Stimulated activated CD8-positive, alpha-beta memory T cell treated with anti-CD3 and anti-CD28 coated beads, Interleukin-7, amount 100 ng/mL, for 4 hours (primary cell): ENCODE data around the gene AHCTF1.
"Not testable (repeated sequence)": the region's sequence is repeated elsewhere in the genome, so short reads cannot be mapped to it uniquely, and the experiment has no call there.

Experiments
- DNase-seq, 2 donors: peaks; one replicate each; pipeline ENCODE4 v3.0.0-alpha.2; 2020; ENCODE audit warnings: low read depth in 2 of 2

AHCTF1 gene

GRCh38 chr1:246836209-246836966 is 95.4 kb downstream of the AHCTF1 start:
- no peak for DNase-seq

DNA sequence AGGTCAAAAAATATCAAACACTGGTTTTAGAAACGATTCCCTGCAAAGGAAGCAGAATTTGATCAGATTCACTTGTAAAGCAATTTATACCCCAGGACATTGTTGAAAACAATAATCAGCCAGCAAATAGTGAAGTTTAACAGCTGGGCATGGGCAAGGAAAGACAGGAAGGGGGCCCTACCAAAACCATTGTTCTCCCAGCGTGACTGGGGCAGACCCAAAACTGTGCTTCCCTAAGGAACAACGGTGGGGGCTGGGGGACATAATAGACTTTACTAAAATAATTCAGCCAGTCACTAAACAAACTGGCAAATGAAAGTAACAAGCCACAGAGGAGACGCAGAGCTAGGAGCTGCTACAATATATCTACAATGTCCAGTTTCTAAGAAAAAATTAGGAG is 100.2 kb downstream of the AHCTF1 start:
- no peak for DNase-seq

- no peak for DNase-seq
These were observed 102.9 kb downstream of the AHCTF1 start for GRCh38 chr1:246828818-246829217.

DNA sequence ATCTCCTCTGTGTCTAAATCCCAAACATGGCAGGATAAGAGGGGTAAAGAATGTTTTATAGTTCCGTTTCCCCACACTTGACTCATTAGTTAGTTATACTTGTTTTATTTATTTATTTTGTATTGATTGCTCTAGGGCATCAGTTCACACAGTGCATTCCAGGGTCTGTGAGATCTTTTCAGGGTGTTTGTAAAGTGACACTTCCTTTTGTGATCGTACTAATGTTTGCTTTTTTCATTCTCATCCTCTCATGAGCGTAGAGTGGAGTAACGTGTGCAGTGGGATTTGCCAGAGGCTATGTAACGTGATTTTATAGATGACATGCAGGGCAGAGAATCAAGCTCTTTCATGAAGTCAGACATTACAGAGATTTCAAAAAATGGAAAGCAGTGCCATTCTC is 104.4 kb downstream of the AHCTF1 start:
- no peak for DNase-seq

DNA sequence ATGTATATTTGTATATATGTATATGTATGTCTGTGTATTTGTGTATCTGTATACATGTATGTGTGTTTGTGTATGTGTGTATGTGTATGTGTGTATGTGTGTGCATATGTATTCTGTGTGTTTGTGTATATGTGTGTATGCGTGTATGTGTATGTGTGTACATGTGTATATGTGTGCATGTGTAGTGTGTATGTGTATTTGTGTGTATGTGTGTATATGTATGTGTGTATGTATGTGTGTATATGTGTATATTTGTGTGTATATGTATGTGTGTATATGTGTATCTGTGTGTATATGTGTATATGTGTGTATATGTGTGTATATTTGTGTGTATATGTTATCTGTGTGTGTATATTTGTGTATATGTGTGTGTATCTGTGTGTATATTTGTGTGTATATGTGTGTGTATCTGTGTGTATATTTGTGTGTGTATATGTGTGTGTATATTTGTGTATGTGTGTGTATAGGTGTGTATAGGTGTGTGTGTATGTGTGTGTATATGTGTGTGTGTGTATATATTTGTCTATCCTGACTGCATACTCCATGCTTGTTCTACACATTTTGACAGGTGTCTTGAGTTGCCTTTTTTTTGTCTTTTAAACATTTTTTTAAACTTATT is 106.1 kb downstream of the AHCTF1 start:
- no peak for DNase-seq

GRCh38 chr1:246824541-246824940 is 107.2 kb downstream of the AHCTF1 start:
- no peak for DNase-seq

- not testable (repeated sequence) for DNase-seq
These were observed 109.6 kb downstream of the AHCTF1 start for GRCh38 chr1:246822154-246822553.

GRCh38 chr1:246820666-246821065 is 111.1 kb downstream of the AHCTF1 start:
- DNase-seq = no peak

- DNase-seq = not testable (repeated sequence)
These were observed 114.0 kb downstream of the AHCTF1 start for GRCh38 chr1:246817778-246818177.

DNA sequence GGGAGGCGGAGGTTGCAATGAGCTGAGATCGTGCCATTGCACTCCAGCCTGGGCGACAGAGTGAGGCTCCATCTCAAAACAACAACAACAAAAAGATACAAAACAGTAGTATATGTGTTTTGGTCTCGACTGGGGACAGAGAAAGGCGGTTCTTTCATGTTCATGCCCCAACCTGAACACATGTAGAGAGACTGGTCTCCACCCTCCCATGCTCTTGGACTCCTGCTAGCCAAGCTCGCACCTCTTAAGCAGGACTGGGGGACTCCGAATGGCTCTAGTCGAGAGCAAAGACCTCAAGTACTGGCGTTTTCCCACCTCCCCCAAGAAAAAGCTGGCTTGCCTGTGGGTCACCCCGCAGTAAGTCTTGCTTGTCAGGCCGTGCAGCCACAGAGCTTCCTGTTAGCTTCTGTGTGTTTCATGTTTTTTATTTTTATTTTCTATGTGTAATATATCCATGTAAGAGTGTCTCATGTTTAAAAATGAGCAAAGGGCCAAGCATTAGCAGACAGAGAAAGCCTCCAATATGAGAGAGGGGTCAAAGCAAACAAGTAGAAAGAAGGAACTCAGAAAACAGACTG is 116.0 kb downstream of the AHCTF1 start:
- DNase-seq = no peak

- no peak for DNase-seq
These were observed 116.9 kb downstream of the AHCTF1 start for GRCh38 chr1:246814890-246815289.

DNA sequence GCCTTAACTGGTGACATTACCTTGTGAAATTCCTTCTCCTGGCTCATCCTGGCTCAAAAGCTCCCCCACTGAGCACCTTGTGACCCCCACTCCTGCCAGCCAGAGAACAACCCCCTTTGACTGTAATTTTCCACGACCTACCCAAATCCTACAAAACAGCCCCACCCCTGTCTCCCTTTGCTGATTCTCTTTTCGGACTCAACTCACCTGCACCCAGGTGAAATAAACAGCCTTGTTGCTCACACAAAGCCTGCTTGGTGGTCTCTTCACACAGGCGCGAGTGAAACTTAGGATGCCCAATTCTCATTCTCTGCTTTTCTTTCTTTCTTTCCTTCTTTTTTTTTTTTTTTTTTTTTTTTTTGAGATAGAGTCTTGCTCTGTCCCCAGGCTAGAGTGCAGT is 118.4 kb downstream of the AHCTF1 start:
- not testable (repeated sequence) for DNase-seq

DNA sequence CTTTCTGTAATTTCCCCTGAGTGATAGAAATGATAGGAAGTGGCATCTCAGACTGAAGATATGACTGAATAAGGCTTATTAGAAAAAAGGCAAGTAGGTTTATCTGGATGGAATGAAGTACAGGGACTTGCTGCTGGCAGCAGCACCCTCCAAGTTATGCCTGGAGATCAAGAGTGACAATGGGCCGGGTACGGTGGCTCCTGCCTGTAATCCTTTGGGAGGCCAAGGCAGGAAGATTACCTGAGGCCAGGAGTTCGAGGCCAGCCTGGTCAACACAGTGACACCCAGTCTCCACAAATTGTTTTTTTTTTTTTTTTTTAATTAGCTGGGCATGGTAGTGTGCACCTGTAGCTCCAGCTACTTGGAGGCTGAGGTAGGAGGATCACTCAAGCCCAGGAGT is 119.8 kb downstream of the AHCTF1 start:
- no peak for DNase-seq

DNA sequence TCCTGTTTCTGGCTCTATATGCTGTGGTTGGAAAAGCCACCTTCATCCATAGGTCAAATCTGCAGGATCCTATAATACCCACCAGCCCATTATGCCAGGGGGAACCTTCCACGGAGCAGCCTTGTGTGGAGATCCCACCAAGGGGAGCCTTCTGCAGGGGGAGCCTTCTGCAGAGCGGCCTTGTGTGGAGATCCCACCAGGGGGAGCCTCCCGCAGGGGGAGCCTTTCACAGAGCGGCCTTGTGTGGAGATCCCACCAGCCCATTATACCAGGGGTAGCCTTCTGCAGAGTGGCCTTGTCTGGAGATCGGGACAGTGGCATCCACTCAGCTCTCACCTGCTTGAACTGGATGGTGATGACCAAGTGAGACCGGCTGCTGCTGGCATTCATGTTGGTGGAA is 122.3 kb downstream of the AHCTF1 start:
- DNase-seq = no peak

GRCh38 chr1:246805135-246805716 is 126.5 kb downstream of the AHCTF1 start:
- DNase-seq = no peak

DNA sequence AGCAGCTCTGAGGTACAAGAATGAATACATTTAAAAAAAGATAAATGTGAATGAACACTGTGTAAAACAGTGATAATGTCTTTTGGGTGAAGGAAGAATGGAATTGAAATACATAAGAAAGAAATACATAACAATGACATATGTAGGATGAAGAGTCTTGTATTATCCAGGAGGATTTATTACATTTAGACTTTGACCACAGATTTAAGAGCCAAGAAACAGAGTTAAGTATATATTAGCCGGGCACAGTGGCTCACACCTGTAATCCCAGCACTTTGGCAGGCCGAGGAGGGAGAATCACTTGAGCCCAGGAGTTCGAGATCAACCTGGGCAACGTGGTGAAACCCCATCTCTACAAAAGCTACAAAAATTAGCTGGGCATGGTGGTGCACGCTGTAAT is 127.9 kb downstream of the AHCTF1 start:
- no peak for DNase-seq

DNA sequence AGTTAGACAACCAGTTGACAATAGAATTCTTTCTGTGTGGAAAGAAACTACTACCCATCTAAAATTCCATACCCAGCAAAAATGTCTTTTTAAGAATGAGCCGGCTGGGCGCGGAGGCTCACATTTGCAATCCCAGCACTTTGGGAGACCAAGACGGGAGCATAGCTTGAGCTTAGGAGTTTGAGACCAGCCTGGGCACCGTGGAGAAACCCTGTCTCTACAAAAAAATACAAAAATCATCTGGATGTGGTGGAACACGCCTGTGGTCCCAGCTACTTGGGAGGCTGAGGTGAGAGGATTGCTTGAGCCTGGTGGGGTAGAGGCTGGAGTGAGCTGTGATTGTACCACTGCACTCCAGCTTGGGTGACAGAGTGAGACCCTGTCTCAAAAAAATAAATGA is 128.4 kb downstream of the AHCTF1 start:
- no peak for DNase-seq

DNA sequence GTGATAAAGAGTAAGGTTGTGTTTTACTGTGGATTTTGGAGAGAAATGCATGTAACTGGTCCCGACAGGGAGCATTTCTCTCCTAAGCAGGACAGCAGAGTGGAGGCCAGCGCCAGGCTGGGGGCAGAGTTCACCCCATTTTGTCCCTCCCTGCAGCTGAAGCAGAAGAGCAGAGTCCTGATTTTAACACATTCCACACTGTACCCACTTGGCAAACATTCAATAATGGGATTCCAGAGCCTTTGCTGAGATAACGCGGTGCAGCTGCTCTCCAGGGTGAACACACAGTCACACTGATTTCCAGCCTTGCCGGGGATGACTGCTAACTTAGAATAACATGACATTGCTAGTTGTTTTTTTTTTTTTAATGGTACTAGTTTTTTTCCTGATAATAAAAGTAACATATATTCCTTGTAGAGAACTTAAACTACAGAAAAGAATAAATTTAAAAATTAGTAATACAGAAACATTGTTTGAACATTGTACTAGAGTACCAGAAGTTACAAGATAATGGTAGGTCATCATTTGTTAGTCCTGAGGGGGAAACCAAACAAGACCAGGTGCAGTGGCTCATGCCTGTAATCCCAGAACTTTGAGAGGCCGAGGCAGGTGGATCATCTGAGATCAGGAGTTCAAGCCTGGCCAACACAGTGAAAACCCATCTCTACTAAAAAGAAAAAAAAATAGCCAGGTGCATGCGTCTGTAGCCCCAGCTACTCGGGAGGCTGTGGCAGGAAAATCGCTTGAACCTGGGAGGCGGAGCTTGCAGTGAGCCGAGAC is 130.3 kb downstream of the AHCTF1 start:
- DNase-seq = no peak

DNA sequence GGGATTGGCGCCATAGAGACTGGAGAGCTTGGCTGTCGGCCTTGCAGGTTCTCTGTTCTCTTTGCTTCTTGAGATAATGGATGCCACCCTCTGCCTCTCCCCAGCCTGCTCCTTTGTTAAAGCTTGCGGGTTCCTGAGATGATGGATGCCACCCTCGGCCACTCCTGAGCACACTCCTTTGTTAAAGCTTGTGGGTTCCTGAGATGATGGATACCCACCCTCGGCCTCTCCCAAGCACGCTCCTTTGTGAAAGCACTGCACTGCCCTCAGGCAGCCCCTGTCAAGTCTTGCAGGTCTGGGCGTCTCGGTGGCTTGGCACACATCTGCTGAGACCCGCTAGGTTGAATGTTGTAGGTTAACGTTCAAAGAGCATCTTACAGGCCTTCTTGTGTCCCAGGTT is 131.0 kb downstream of the AHCTF1 start:
- no peak for DNase-seq

GRCh38 chr1:246800356-246800755 is 131.4 kb downstream of the AHCTF1 start:
- no peak for DNase-seq

- no peak for DNase-seq
These were observed 132.9 kb downstream of the AHCTF1 start for GRCh38 chr1:246798606-246799496.
